ENCODE measurements around the gene RFX7. TPM values are rescaled to one million over a fixed set of nuclear protein-coding genes. Genes with fewer than 3 reads are reported as not detected.
"Not testable (repeated sequence)": the region's sequence is repeated elsewhere in the genome, so short reads cannot be mapped to it uniquely, and the experiment has no call there.

Gene RFX7
- total and polyA plus RNA-seq, 4 donors, result 1.0 to 22.1 (median 9.7) TPM

DNA sequence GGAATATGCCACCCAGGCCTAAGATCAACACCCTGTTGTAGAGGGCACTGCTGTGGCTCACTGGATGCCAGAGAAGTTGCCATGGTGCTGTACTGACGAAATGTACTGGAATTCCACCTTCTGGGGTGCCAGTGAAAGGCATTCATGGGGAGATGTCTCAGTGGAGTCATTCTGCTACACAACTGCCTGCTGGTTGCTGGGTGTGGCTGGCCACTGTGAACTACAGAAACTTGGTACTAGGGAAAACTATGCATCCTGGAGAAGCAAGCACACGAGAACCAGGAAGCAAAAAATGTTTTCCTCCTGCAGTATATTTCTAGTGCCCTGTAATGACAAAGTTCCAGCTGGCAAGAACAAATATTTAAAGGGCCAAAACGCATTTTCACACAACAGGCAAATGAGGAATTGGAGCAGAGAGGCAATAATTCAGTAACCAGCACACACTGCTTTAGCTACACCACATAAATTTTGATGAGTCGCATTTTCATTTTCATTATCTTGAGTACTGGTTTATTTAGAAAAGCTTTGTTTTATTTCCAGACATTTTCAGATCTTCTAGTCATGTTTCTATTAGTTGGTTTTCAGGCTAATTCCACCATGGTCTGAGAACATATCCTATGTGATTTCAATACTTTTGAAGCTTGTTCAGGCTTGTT is 18.3 kb upstream of the RFX7 start:
- Histone ChIP-seq H3K27ac (ENCODE audit: low read depth in 1 of 2, low read length in 2 of 2) (no peak overlapping the region), H3K4me1 (ENCODE audit: control insufficient read depth in 1 of 2, insufficient read depth in 2 of 2, low read length in 2 of 2) (no peaks in the 10 kb centered on the region), H3K27me3 (ENCODE audit: control insufficient read depth in 1 of 2, insufficient read depth in 2 of 2, low read length in 1 of 2) (no peaks in the 10 kb centered on the region), H3K36me3 (ENCODE audit: control insufficient read depth in 1 of 2, insufficient read depth in 2 of 2, low read length in 1 of 2) (no peaks in the 10 kb centered on the region), H3K4me3 (ENCODE audit: low read length in 2 of 2) (no peak overlapping the region), H3K9me3 (ENCODE audit: control insufficient read depth, low read length) (no peaks in the 10 kb centered on the region)
- 39 to 45% methylated on average over 4 of the region's 4 CpGs for WGBS, 2 donors
- ATAC-seq (ENCODE audit: low FRiP score), result no peak
- intact Hi-C loops (cut with DNase I), result no loop called here
- no peak for DNase-seq

DNA sequence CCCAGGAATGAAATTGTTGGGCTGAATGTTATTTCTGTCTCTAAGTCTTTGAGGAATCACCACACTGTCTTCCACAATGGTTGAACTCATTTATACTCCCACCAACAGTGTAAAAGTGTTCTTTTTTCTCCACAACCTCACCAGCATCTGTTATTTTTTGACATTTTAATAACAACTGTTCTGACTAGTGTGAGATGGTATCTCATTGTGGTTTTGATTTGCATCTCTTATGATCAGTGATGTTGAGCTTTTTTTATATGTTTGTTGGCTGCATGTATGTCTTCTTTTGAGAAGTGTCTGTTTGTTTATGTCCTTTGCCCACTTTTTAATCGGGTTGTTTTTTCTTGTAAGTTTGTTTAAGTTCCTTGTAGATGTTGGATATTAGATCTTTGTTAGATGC is 13.6 kb upstream of the RFX7 start:
- ATAC-seq (ENCODE audit: low FRiP score); DNase-seq; intact Hi-C loops (cut with DNase I): not testable (repeated sequence)

DNA sequence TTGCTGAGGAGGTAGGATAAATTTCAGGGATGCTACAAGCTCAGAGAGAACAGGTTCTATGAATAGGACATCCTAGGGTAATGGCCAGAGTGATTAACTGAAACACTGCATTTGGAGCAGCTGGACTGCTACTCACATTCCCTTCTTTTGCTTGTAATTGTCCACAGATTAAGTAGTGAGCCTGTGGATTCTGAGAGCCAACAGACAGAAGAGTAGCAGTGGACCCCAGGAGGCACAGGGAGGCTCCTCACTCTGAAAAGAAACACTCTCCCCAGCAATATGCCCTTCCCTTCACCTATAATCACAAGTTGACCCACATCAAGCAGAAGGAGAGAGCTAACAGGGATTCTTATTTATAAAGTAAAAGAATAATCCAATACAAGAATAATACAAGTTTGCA is 10.6 kb upstream of the RFX7 start:
- DNase-seq (no peak), ATAC-seq (ENCODE audit: low FRiP score) (no peak)
- Histone ChIP-seq H3K27me3 (ENCODE audit: control insufficient read depth in 1 of 2, insufficient read depth in 2 of 2, low read length in 1 of 2) (no peaks in the 10 kb centered on the region), H3K36me3 (ENCODE audit: control insufficient read depth in 1 of 2, insufficient read depth in 2 of 2, low read length in 1 of 2) (no peaks in the 10 kb centered on the region), H3K4me1 (ENCODE audit: control insufficient read depth in 1 of 2, insufficient read depth in 2 of 2, low read length in 2 of 2) (no peaks in the 10 kb centered on the region), H3K27ac (ENCODE audit: low read depth in 1 of 2, low read length in 2 of 2) (no peak overlapping the region), H3K9me3 (ENCODE audit: control insufficient read depth, low read length) (no peaks in the 10 kb centered on the region), H3K4me3 (ENCODE audit: low read length in 2 of 2) (no peak overlapping the region)
- intact Hi-C loops (cut with DNase I), result no loop called here

More for the DNA sequence above, 13.6 kb upstream of the RFX7 start:
- not testable (repeated sequence) for H3K4me3 ChIP-seq (ENCODE audit: low read length in 2 of 2); H3K9me3 ChIP-seq (ENCODE audit: control insufficient read depth, low read length); H3K4me1 ChIP-seq (ENCODE audit: control insufficient read depth in 1 of 2, insufficient read depth in 2 of 2, low read length in 2 of 2); H3K36me3 ChIP-seq (ENCODE audit: control insufficient read depth in 1 of 2, insufficient read depth in 2 of 2, low read length in 1 of 2); H3K27ac ChIP-seq (ENCODE audit: low read depth in 1 of 2, low read length in 2 of 2); H3K27me3 ChIP-seq (ENCODE audit: control insufficient read depth in 1 of 2, insufficient read depth in 2 of 2, low read length in 1 of 2)
- 73 to 87% methylated on average over 1 of the region's 1 CpG for WGBS, 2 donors

DNA sequence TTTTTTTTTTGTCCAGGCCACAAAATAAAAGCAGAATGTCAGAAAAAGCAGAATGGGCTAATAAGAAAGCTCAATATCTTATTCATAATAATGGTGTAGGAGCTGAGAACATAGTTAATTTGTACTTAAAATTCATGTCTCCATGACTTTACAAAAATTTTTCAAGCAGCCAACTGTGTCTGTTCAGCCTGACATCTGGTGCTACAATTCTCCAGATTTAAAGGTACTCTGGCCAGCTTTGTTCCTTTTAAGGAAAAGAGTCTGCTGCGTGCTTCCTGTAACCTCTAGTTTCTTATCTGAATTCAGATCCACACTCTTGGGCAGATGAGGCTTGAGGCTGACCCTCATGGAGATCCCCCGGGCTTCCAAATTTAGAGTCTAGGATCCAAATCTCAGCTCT is 8.7 kb upstream of the RFX7 start:
- intact Hi-C loops (cut with DNase I), result no loop called here
- no peak for DNase-seq
- Histone ChIP-seq H3K36me3 (ENCODE audit: control insufficient read depth in 1 of 2, insufficient read depth in 2 of 2, low read length in 1 of 2) (no peaks in the 10 kb centered on the region), H3K4me3 (ENCODE audit: low read length in 2 of 2) (no peak overlapping the region), H3K27ac (ENCODE audit: low read depth in 1 of 2, low read length in 2 of 2) (no peak overlapping the region), H3K27me3 (ENCODE audit: control insufficient read depth in 1 of 2, insufficient read depth in 2 of 2, low read length in 1 of 2) (no peaks in the 10 kb centered on the region), H3K4me1 (ENCODE audit: control insufficient read depth in 1 of 2, insufficient read depth in 2 of 2, low read length in 2 of 2) (no peaks in the 10 kb centered on the region), H3K9me3 (ENCODE audit: control insufficient read depth, low read length) (no peaks in the 10 kb centered on the region)
- WGBS, 2 donors, result 27 to 32% methylated on average over 2 of the region's 2 CpGs
- no peak for ATAC-seq (ENCODE audit: low FRiP score)

DNA sequence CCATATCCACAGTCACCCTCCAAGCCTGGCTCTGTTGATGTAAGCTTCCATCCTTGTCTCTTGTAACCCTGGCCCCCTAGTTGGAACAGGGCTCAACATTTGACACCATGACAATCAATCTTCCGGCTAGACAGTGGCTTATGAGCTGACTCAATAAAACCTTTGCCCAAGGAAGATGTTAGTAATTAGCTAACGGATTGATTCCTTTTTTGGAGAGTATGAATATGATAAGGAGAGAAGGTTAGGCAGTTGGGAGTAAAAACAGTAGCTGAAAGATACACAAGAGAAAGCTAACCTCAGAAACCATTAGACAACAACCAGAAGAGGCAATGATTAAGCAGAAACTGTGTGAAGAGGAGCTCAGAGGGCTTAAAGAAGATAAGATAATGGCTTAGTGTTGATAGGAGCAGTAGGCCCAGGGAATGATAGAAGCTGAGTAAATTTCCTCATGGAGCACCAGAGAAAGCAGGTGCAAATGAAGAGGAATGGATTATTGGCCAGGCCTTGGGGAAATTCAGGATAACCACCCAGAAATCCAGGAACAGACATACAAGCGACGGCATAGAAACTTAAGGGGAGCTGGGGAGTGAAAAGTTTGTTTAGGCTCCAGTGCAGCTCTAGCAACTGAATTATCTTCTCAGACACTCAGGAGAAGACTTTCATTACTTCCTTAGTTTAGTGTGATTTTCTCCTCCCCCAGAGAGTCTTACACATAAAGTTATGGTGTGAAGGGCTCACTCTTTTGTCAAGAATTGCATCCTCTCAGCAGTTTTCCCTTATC is 7.8 kb upstream of the RFX7 start:
- H3K9me3 ChIP-seq (ENCODE audit: control insufficient read depth, low read length), result no peaks in the 10 kb centered on the region
- ATAC-seq (ENCODE audit: low FRiP score), result no peak

DNA sequence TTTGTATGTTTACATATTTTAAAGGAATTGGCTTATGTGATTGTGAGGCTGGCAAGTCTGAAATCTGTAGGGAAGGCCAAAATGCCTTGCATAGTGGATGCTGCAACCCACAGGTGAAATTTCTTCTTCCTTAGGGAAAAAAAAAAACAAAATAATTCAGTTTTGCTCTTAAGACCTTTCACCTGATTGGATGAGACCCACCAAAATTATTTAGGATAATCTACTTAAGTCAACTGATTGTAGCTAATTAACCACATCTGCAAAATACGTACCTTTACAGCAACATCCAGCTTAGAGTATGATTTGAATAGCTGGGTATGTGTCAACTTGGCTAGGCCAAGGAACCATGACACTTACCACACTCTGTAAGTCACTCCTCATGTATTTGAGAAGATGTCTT is 6.9 kb upstream of the RFX7 start:
- no peaks in the 10 kb centered on the region for H3K9me3 ChIP-seq (ENCODE audit: control insufficient read depth, low read length)
- no peaks in the 10 kb centered on the region for H3K27me3 ChIP-seq (ENCODE audit: control insufficient read depth in 1 of 2, insufficient read depth in 2 of 2, low read length in 1 of 2)
- H3K27ac ChIP-seq (ENCODE audit: low read depth in 1 of 2, low read length in 2 of 2), result no peak overlapping the region
- H3K4me3 ChIP-seq (ENCODE audit: low read length in 2 of 2), result no peak overlapping the region
- WGBS, 2 donors, result 89 to 99% methylated on average over 1 of the region's 1 CpG
- no peak for ATAC-seq (ENCODE audit: low FRiP score)
- DNase-seq, result no peak
- no peaks in the 10 kb centered on the region for H3K36me3 ChIP-seq (ENCODE audit: control insufficient read depth in 1 of 2, insufficient read depth in 2 of 2, low read length in 1 of 2)
- no peaks in the 10 kb centered on the region for H3K4me1 ChIP-seq (ENCODE audit: control insufficient read depth in 1 of 2, insufficient read depth in 2 of 2, low read length in 2 of 2)
- intact Hi-C loops (cut with DNase I), result no loop called here

More for the DNA sequence above, 7.8 kb upstream of the RFX7 start:
- Histone ChIP-seq H3K4me1 (ENCODE audit: control insufficient read depth in 1 of 2, insufficient read depth in 2 of 2, low read length in 2 of 2) (no peaks in the 10 kb centered on the region), H3K4me3 (ENCODE audit: low read length in 2 of 2) (no peak overlapping the region), H3K27ac (ENCODE audit: low read depth in 1 of 2, low read length in 2 of 2) (no peak overlapping the region), H3K27me3 (ENCODE audit: control insufficient read depth in 1 of 2, insufficient read depth in 2 of 2, low read length in 1 of 2) (no peaks in the 10 kb centered on the region), H3K36me3 (ENCODE audit: control insufficient read depth in 1 of 2, insufficient read depth in 2 of 2, low read length in 1 of 2) (no peaks in the 10 kb centered on the region)
- DNase-seq, result no peak
- intact Hi-C loops (cut with DNase I), result no loop called here
- 90 to 92% methylated on average over 4 of the region's 4 CpGs for whole genome bisulfite sequencing, 2 donors

DNA sequence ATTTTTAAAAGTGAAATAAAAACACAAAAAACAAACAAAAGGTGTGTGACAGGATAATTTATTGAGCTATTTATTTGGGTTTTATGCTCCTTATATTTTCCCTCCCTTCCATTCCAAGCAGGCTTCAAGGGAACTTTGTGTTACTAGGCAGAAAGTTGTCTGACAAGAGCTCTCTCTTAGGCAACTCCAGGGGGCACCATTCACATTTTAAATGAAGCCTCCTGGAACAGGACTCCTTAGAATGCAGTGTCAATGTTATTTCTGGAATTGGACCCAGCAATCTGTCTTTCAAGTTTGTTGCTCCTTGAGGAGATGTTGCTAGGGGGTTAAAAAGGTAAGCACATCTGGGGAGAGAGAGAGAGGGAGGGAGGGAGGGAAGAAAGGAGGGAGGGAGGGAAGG is 5.4 kb upstream of the RFX7 start:
- H3K36me3 ChIP-seq (ENCODE audit: control insufficient read depth in 1 of 2, insufficient read depth in 2 of 2, low read length in 1 of 2), result no peaks in the 10 kb centered on the region
- H3K9me3 ChIP-seq (ENCODE audit: control insufficient read depth, low read length), result no peaks in the 10 kb centered on the region
- no peaks in the 10 kb centered on the region for H3K27me3 ChIP-seq (ENCODE audit: control insufficient read depth in 1 of 2, insufficient read depth in 2 of 2, low read length in 1 of 2)
- no peak overlapping the region for H3K4me3 ChIP-seq (ENCODE audit: low read length in 2 of 2)
- H3K4me1 ChIP-seq (ENCODE audit: control insufficient read depth in 1 of 2, insufficient read depth in 2 of 2, low read length in 2 of 2), result no peaks in the 10 kb centered on the region
- ATAC-seq (ENCODE audit: low FRiP score) (no peak), DNase-seq (no peak)
- no peak overlapping the region for H3K27ac ChIP-seq (ENCODE audit: low read depth in 1 of 2, low read length in 2 of 2)
- intact Hi-C loops (cut with DNase I), result loop anchor here in 1 of 2 donors (10.0 kb wide), 2 partner anchors 144 to 254 kb away; partner anchors contain the start of gene NEDD4

DNA sequence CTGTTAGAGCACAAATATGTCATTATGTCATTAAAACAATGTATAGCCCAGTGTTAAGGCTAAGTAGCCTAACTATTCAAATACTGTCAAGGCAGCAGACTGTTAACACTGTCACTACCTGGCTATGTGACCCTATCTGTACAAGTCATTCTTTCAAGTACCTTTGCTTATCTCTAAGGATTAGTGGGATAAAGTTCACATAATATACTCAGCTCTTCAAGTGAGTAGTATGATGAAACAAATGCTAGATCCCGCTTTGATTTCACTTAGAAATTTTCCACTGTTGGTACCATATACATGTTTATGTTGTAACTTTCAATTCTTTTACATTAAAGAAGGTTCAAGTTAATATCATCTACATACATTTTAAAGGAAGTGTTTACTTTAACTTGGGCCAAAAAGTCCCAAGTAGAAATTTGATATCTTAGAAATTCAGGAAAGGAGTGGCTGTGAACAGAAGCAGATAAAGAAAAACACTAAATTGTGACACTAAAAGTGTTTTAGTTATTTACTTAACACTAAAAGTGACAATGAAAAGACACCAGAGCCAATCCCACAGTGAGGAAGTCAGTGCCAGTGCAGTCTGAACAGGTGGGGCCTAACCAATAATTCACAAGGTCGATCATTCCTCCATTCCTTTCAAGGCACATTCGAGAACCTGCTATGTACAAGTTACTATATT is 4.8 kb upstream of the RFX7 start:
- no peaks in the 10 kb centered on the region for H3K4me1 ChIP-seq (ENCODE audit: control insufficient read depth in 1 of 2, insufficient read depth in 2 of 2, low read length in 2 of 2)
- H3K27me3 ChIP-seq (ENCODE audit: control insufficient read depth in 1 of 2, insufficient read depth in 2 of 2, low read length in 1 of 2), result no peaks in the 10 kb centered on the region
- no peak overlapping the region for H3K4me3 ChIP-seq (ENCODE audit: low read length in 2 of 2)
- no peak overlapping the region for H3K27ac ChIP-seq (ENCODE audit: low read depth in 1 of 2, low read length in 2 of 2)
- intact Hi-C loops (cut with DNase I), result loop anchor here in 1 of 2 donors (10.0 kb wide), 2 partner anchors 144 to 254 kb away; partner anchors contain the start of gene NEDD4
- 74 to 76% methylated on average over 3 of the region's 3 CpGs for WGBS, 2 donors
- H3K36me3 ChIP-seq (ENCODE audit: control insufficient read depth in 1 of 2, insufficient read depth in 2 of 2, low read length in 1 of 2), result no peaks in the 10 kb centered on the region
- H3K9me3 ChIP-seq (ENCODE audit: control insufficient read depth, low read length), result no peaks in the 10 kb centered on the region
- ATAC-seq (ENCODE audit: low FRiP score) (no peak), DNase-seq (no peak)
